Measurements from ENCODE around the gene WFIKKN1. TPM values are rescaled to one million over a fixed set of nuclear protein-coding genes. Genes with fewer than 3 reads are reported as not detected.
"Not testable (repeated sequence)": the region's sequence is repeated elsewhere in the genome, so short reads cannot be mapped to it uniquely, and the experiment has no call there.

The WFIKKN1 gene
- total and polyA plus RNA-seq, 2 experiments from 2014 or later: 3.5 to 6.8 TPM

DNA sequence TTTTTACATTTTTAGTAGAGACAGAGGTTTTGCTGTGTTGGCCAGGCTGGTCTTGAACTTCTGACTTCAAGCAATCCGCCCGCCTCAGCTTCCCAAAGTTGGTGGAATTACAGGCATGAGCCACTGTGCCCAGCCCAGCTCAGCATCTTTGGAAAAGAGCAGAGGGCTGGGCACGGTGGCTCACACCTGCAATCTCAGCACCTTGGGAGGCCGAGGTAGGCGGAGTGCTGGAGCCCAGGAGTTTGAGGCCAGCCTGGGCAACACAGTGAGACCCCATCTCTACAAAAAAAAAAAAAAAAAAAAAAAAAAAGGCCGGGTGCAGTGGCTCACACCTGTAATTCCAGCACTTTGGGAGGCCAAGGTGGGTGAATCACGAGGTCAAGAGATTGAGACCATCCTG, 33.1 kb upstream of the WFIKKN1 start:
- not testable (repeated sequence) for H3K27ac Mint-ChIP-seq; ATAC-seq; H3K4me1 Mint-ChIP-seq; H3K4me3 ChIP-seq; H3K36me3 ChIP-seq (ENCODE audit: insufficient read depth); H3K9me2 ChIP-seq (ENCODE audit: insufficient read depth); H3K27ac ChIP-seq (ENCODE audit: low read depth); H2AFZ ChIP-seq; DNase-seq (ENCODE audit: low spot score); H3K4me1 ChIP-seq (ENCODE audit: insufficient read depth); H4K20me1 ChIP-seq (replicated peaks; ENCODE audit: insufficient read depth); H3K4me2 ChIP-seq; H3K27me3 ChIP-seq (ENCODE audit: insufficient read depth); H3K4me3 Mint-ChIP-seq; H3K9me3 Mint-ChIP-seq; H3F3A ChIP-seq (replicated peaks; ENCODE audit: low read depth)
- H3K79me2 ChIP-seq (replicated peaks; ENCODE audit: insufficient read depth): peaks cover 37% of the 10 kb centered on the region
- H3K36me3 Mint-ChIP-seq (ENCODE audit: low read depth): peaks cover 16% of the 10 kb centered on the region
- H3K27me3 Mint-ChIP-seq (ENCODE audit: insufficient read depth, low read depth, poor library complexity): peaks cover 18% of the 10 kb centered on the region

- ATAC-seq: no peak
Observed at GRCh38 chr16:598823-599739, 31.7 kb upstream of the WFIKKN1 start.

More at GRCh38 chr16:598823-599739, 31.7 kb upstream of the WFIKKN1 start:
- peaks cover 16% of the 10 kb centered on the region for H3K36me3 Mint-ChIP-seq (ENCODE audit: low read depth)
- Histone ChIP-seq H3K36me3 (ENCODE audit: insufficient read depth) (no peaks in the 10 kb centered on the region), H4K20me1 (replicated peaks; ENCODE audit: insufficient read depth) (peaks cover 6% of the 10 kb centered on the region; the same call in 1 of the 2 replicates), H3K4me3 (no peak overlapping the region), H3K27me3 (ENCODE audit: insufficient read depth) (no peaks in the 10 kb centered on the region), H3K9me2 (ENCODE audit: insufficient read depth) (no peaks in the 10 kb centered on the region), H3F3A (replicated peaks; ENCODE audit: low read depth) (0 out of 2 replicates have a peak, but pooled peaks cover 3% of the 10 kb centered on the region), H3K79me2 (replicated peaks; ENCODE audit: insufficient read depth) (peaks cover 44% of the 10 kb centered on the region), H2AFZ (no peak overlapping the region), H3K4me2 (no peak overlapping the region), H3K27ac (ENCODE audit: low read depth) (no peak overlapping the region), H3K4me1 (ENCODE audit: insufficient read depth) (no peaks in the 10 kb centered on the region)
- TF ChIP-seq, protein P1, sequence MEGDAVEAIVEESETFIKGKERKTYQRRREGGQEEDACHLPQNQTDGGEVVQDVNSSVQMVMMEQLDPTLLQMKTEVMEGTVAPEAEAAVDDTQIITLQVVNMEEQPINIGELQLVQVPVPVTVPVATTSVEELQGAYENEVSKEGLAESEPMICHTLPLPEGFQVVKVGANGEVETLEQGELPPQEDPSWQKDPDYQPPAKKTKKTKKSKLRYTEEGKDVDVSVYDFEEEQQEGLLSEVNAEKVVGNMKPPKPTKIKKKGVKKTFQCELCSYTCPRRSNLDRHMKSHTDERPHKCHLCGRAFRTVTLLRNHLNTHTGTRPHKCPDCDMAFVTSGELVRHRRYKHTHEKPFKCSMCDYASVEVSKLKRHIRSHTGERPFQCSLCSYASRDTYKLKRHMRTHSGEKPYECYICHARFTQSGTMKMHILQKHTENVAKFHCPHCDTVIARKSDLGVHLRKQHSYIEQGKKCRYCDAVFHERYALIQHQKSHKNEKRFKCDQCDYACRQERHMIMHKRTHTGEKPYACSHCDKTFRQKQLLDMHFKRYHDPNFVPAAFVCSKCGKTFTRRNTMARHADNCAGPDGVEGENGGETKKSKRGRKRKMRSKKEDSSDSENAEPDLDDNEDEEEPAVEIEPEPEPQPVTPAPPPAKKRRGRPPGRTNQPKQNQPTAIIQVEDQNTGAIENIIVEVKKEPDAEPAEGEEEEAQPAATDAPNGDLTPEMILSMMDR (conservative IDR thresholded peaks at IDR 0.05; ENCODE audit: low read depth in 2 of 2): no peak
- TF ChIP-seq ZNF114 (CRISPR knock-in tag; IDR thresholded peaks at IDR 0.05) (no peak), JUNB (IDR thresholded peaks at IDR 0.05; ENCODE audit: unreplicated experiment) (no peak), STAT1 (IDR thresholded peaks at IDR 0.05; ENCODE audit: unreplicated experiment) (no peak), ZNF331 (CRISPR knock-in tag; IDR thresholded peaks at IDR 0.05; ENCODE audit: low read depth) (no peak), ETS1 (IDR thresholded peaks at IDR 0.05) (no peak)
- TF ChIP-seq, protein P2, sequence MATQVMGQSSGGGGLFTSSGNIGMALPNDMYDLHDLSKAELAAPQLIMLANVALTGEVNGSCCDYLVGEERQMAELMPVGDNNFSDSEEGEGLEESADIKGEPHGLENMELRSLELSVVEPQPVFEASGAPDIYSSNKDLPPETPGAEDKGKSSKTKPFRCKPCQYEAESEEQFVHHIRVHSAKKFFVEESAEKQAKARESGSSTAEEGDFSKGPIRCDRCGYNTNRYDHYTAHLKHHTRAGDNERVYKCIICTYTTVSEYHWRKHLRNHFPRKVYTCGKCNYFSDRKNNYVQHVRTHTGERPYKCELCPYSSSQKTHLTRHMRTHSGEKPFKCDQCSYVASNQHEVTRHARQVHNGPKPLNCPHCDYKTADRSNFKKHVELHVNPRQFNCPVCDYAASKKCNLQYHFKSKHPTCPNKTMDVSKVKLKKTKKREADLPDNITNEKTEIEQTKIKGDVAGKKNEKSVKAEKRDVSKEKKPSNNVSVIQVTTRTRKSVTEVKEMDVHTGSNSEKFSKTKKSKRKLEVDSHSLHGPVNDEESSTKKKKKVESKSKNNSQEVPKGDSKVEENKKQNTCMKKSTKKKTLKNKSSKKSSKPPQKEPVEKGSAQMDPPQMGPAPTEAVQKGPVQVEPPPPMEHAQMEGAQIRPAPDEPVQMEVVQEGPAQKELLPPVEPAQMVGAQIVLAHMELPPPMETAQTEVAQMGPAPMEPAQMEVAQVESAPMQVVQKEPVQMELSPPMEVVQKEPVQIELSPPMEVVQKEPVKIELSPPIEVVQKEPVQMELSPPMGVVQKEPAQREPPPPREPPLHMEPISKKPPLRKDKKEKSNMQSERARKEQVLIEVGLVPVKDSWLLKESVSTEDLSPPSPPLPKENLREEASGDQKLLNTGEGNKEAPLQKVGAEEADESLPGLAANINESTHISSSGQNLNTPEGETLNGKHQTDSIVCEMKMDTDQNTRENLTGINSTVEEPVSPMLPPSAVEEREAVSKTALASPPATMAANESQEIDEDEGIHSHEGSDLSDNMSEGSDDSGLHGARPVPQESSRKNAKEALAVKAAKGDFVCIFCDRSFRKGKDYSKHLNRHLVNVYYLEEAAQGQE (IDR thresholded peaks at IDR 0.05; ENCODE audit: unreplicated experiment): no peak
- DNase-seq (ENCODE audit: low spot score): no peak
- H3K27ac Mint-ChIP-seq: no peak overlapping the region
- peaks cover 15% of the 10 kb centered on the region for H3K27me3 Mint-ChIP-seq (ENCODE audit: insufficient read depth, low read depth, poor library complexity)
- no peaks in the 10 kb centered on the region; the same call in 2 of the 3 replicates for H3K4me1 Mint-ChIP-seq
- H3K4me3 Mint-ChIP-seq: no peak overlapping the region
- no peaks in the 10 kb centered on the region; the same call in 1 of the 3 replicates for H3K9me3 Mint-ChIP-seq

All from GM23338 (cell line).